ENCODE data around the gene SLC7A11.

DNA sequence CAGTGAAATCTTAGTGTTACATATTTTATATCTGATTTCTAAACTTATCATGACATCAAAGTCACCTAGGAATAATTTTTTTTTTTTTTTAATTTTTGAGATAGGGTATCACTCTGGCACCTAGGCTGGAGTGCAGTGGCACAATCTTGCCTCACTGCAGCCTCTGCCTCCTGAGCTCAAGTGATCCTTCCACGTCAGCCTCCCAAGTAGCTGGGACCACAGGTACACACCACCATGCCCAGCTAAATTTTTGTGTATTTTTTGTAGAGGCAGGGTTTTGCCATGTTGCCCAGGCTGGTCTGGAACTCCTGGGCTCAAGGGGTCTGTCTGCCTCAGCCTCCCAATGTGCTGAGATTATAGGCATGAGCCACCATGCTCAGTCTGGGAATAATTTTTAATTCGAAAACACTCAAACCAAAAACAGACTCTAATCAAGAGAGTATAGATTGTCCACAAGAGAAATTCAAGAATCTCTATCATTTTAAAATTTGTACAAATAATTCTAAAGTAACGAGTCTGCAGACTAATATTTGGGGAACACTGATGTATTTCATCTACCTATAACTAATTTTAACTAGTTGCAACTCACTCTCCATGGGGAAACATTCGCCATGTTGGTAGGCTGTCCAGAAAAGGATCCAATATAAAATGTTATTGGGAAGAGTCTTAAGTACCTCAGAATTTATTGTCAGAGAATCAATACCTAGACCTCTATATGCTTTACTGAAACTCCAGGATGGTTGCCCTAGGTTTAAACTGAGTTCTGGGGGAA is 3.4 kb downstream of the SLC7A11 start:
- TF ChIP-seq EZH2phosphoT487 (IDR thresholded peaks at IDR 0.05; ENCODE audit: unreplicated experiment): no peak
- TF ChIP-seq, protein P1, sequence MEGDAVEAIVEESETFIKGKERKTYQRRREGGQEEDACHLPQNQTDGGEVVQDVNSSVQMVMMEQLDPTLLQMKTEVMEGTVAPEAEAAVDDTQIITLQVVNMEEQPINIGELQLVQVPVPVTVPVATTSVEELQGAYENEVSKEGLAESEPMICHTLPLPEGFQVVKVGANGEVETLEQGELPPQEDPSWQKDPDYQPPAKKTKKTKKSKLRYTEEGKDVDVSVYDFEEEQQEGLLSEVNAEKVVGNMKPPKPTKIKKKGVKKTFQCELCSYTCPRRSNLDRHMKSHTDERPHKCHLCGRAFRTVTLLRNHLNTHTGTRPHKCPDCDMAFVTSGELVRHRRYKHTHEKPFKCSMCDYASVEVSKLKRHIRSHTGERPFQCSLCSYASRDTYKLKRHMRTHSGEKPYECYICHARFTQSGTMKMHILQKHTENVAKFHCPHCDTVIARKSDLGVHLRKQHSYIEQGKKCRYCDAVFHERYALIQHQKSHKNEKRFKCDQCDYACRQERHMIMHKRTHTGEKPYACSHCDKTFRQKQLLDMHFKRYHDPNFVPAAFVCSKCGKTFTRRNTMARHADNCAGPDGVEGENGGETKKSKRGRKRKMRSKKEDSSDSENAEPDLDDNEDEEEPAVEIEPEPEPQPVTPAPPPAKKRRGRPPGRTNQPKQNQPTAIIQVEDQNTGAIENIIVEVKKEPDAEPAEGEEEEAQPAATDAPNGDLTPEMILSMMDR (conservative IDR thresholded peaks at IDR 0.05; ENCODE audit: low read depth in 2 of 2): no peak
- no peak for TF ChIP-seq ZNF114 (CRISPR knock-in tag; IDR thresholded peaks at IDR 0.05)
- TF ChIP-seq, protein P2, sequence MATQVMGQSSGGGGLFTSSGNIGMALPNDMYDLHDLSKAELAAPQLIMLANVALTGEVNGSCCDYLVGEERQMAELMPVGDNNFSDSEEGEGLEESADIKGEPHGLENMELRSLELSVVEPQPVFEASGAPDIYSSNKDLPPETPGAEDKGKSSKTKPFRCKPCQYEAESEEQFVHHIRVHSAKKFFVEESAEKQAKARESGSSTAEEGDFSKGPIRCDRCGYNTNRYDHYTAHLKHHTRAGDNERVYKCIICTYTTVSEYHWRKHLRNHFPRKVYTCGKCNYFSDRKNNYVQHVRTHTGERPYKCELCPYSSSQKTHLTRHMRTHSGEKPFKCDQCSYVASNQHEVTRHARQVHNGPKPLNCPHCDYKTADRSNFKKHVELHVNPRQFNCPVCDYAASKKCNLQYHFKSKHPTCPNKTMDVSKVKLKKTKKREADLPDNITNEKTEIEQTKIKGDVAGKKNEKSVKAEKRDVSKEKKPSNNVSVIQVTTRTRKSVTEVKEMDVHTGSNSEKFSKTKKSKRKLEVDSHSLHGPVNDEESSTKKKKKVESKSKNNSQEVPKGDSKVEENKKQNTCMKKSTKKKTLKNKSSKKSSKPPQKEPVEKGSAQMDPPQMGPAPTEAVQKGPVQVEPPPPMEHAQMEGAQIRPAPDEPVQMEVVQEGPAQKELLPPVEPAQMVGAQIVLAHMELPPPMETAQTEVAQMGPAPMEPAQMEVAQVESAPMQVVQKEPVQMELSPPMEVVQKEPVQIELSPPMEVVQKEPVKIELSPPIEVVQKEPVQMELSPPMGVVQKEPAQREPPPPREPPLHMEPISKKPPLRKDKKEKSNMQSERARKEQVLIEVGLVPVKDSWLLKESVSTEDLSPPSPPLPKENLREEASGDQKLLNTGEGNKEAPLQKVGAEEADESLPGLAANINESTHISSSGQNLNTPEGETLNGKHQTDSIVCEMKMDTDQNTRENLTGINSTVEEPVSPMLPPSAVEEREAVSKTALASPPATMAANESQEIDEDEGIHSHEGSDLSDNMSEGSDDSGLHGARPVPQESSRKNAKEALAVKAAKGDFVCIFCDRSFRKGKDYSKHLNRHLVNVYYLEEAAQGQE (IDR thresholded peaks at IDR 0.05; ENCODE audit: unreplicated experiment): no peak
- no peak for TF ChIP-seq POLR2AphosphoS5 (IDR thresholded peaks at IDR 0.05; ENCODE audit: low read depth)
- no peak for TF ChIP-seq CREB1 (CRISPR knock-in tag; IDR thresholded peaks at IDR 0.05; ENCODE audit: low read depth)
- TF ChIP-seq EZH2 (IDR thresholded peaks at IDR 0.05; ENCODE audit: low read depth, unreplicated experiment): no peak
- no peak for TF ChIP-seq NANOG (IDR thresholded peaks at IDR 0.05; ENCODE audit: borderline replicate concordance)
- no peak for TF ChIP-seq ETS1 (IDR thresholded peaks at IDR 0.05)
- TF ChIP-seq, protein P3, sequence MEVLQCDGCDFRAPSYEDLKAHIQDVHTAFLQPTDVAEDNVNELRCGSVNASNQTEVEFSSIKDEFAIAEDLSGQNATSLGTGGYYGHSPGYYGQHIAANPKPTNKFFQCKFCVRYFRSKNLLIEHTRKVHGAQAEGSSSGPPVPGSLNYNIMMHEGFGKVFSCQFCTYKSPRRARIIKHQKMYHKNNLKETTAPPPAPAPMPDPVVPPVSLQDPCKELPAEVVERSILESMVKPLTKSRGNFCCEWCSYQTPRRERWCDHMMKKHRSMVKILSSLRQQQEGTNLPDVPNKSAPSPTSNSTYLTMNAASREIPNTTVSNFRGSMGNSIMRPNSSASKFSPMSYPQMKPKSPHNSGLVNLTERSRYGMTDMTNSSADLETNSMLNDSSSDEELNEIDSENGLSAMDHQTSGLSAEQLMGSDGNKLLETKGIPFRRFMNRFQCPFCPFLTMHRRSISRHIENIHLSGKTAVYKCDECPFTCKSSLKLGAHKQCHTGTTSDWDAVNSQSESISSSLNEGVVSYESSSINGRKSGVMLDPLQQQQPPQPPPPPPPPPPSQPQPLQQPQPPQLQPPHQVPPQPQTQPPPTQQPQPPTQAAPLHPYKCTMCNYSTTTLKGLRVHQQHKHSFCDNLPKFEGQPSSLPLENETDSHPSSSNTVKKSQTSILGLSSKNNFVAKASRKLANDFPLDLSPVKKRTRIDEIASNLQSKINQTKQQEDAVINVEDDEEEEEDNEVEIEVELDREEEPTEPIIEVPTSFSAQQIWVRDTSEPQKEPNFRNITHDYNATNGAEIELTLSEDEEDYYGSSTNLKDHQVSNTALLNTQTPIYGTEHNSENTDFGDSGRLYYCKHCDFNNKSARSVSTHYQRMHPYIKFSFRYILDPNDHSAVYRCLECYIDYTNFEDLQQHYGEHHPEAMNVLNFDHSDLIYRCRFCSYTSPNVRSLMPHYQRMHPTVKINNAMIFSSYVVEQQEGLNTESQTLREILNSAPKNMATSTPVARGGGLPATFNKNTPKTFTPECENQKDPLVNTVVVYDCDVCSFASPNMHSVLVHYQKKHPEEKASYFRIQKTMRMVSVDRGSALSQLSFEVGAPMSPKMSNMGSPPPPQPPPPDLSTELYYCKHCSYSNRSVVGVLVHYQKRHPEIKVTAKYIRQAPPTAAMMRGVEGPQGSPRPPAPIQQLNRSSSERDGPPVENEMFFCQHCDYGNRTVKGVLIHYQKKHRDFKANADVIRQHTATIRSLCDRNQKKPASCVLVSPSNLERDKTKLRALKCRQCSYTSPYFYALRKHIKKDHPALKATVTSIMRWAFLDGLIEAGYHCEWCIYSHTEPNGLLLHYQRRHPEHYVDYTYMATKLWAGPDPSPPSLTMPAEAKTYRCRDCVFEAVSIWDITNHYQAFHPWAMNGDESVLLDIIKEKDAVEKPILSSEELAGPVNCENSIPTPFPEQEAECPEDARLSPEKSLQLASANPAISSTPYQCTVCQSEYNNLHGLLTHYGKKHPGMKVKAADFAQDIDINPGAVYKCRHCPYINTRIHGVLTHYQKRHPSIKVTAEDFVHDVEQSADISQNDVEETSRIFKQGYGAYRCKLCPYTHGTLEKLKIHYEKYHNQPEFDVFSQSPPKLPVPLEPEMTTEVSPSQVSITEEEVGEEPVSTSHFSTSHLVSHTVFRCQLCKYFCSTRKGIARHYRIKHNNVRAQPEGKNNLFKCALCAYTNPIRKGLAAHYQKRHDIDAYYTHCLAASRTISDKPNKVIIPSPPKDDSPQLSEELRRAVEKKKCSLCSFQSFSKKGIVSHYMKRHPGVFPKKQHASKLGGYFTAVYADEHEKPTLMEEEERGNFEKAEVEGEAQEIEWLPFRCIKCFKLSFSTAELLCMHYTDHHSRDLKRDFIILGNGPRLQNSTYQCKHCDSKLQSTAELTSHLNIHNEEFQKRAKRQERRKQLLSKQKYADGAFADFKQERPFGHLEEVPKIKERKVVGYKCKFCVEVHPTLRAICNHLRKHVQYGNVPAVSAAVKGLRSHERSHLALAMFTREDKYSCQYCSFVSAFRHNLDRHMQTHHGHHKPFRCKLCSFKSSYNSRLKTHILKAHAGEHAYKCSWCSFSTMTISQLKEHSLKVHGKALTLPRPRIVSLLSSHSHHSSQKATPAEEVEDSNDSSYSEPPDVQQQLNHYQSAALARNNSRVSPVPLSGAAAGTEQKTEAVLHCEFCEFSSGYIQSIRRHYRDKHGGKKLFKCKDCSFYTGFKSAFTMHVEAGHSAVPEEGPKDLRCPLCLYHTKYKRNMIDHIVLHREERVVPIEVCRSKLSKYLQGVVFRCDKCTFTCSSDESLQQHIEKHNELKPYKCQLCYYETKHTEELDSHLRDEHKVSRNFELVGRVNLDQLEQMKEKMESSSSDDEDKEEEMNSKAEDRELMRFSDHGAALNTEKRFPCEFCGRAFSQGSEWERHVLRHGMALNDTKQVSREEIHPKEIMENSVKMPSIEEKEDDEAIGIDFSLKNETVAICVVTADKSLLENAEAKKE (CRISPR knock-in tag; IDR thresholded peaks at IDR 0.05): no peak
- TF ChIP-seq STAT1 (IDR thresholded peaks at IDR 0.05; ENCODE audit: unreplicated experiment): no peak

Measured in GM23338 (cell line).